HK-2 (cell line): ENCODE measurements around the gene SPOCK3.
A peak's percentile ranks its signal among the peaks of the same experiment; 100 is the strongest.
"Not testable (repeated sequence)": the region's sequence is repeated elsewhere in the genome, so short reads cannot be mapped to it uniquely, and the experiment has no call there.

Source experiments
- DNase-seq: peaks from one replicate; pipeline ENCODE4 v3.0.0-alpha.2; 2018; ENCODE audit not compliant: unreplicated experiment

SPOCK3 gene

DNA sequence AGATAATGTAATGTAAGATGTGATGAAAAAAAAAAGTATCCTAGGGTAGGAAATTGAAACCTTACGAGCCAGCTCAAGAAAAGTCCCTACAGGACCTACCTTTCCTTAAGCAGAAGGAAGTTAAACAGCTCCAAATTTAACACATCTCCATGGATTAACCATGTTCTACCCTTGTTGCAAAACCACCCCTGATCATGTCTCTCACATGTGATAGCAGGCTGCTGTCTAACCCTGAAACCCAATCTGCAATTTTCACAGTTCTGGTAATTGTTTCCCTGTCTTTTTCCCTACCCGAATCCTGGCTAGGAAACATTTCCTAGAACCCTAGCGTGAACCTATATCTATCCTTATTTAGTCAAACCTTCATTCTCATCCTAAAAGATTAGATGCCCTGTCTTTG, 198.9 kb downstream of the SPOCK3 start:
- no peak for DNase-seq

DNA sequence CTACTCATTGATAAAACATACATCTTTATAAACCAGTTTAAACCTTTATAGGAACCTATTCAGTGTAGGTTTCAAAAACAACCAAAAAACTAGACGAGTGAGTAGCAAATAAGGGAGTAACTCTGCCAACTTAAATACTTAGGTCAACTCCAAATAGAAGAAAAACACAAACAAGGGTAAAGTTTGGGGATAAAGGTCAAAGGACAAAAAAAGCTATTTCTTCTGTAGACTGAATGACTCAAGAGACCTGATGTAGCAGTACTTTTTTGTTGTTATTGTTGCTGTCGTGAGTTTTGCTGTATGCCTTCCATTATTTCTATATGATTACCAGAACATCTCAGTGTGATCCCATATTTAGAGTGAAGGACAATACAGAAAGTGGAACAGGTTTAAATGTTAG, 199.3 kb downstream of the SPOCK3 start:
- DNase-seq = no peak

DNA sequence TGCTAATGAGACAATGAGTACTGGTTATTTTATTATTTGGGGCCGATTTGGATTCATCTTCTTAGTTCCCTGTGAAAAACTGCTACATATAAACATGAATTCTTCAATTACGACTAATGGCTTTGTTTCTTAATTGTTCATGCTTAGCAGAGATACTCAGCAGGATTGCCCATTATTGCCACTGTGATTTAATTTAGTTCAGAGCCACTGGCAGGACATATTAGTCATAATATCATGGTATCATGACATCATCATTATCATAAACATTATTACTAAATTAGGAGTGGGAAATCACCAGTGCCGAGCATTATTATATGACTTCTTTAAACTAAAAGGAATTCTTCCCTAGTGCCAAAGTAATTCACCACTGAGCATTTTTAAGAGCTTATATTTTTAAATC, 201.4 kb downstream of the SPOCK3 start:
- DNase-seq = no peak

DNA sequence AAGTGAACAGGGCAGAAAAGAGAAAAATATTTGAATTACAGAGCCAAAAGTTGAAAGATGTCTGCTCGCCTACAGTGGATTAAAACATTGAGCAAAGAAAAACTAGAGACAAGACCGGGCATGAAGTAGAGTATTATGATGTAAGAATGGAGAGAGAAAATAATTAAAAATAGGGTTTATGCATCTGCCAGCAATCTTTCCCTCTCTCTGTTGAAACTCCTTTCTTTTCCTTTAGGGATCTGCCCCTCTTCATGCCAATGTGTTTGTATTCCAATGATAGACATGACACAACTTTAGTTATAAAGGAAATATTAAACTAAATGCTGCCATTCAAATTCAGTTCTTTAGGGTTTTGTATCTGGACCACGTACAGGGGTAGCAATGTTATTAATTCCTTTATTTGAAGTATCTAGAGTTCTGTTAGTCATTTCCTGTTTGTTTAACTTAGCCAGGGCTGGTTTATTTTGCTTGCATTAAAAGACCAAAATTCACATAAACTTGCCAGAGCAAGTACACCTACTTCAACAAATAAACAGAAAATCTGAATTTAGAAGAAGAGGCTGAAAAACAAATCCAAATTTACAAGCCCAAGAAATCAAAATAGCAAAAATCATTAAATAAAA, 202.6 kb downstream of the SPOCK3 start:
- no peak for DNase-seq

DNA sequence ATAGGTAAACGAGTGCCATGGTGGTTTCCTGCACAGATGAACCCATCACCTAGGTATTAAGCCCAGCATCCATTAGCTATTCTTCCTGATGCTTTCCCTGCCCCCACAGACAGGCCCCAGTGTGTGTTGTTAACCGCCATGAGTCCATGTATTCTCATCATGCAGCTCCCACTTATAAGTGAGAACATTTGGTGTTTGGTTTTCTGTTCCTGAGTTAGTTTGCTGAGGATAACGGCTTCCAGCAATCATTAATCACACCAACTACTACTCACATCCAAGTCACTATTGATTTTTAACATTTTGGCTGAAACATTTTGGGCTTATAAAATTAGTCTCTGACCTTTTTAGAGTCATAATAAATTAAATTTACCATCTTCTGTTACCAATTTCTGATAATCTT, 205.3 kb downstream of the SPOCK3 start:
- DNase-seq = no peak

DNA sequence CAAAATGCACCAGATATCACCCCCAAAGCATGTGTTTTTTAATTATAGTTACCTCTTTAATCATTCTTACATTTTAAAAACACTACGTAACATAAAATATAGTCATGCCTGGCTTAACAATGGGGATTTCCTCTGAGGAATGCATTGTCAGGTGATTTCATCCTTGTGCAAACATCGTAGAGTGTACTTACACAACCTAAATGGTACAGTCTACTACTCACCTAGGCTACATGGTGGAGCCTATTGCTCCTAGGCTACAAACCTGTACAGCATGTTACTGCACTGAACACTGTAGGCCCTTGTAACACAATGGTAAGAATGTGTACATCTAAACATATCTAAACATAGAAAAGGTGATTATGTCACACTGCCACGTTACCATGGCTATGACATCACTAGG, 208.6 kb downstream of the SPOCK3 start:
- no peak for DNase-seq

DNA sequence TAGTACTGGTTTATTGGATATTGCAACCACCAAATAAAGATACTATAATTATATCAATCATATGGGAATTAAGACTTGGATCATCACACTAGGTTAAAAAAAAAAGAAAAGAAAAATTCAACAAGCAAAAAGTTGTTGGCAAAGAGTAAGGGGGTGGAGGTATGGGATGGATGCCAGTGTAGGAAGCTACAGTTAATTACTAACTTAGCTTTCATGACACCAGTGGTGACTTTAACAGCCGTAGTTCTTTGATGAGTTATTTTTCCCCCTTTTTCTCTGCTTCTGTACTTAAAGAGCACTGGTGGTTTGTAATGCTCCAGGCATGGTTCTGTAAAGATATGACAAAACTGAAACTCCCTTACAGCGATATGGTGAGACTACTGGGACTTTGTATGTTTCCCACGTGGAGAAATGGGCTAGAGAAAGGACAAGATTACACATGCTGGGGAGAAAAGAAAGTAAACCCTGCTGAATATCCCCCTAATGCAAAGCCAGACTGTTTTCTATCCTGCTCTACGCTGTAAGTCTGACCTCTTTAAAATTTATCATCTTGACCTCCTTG, 210.8 kb downstream of the SPOCK3 start:
- no peak for DNase-seq

DNA sequence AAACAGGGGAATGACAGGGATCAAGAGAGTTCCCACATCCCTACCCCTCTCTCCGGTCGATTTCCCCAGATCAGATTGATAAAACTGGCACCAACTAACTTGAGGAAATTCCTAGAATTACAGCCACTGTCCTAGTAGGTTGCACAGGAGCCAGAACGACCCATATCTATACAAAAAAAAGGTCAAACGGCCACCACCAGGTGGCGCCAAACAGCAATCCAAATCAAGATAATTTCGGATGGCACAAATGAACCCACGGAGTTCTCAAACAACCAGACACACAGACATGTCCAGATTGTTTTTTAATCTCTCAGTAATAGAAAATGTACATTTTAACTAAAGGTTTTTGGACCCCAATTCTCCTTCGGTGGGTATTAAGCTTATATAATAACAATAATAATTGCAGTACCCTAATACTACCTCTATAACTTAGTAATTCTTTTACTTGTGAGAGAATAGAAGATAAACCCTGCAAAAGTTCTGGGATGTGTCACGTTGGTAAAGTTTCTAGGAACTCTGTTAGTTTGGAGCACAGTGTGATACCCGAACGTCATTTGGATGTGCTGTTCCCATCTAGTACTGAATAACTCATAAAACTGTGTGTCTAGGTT, 212.6 kb downstream of the SPOCK3 start:
- peak; percentile 69 for DNase-seq

DNA sequence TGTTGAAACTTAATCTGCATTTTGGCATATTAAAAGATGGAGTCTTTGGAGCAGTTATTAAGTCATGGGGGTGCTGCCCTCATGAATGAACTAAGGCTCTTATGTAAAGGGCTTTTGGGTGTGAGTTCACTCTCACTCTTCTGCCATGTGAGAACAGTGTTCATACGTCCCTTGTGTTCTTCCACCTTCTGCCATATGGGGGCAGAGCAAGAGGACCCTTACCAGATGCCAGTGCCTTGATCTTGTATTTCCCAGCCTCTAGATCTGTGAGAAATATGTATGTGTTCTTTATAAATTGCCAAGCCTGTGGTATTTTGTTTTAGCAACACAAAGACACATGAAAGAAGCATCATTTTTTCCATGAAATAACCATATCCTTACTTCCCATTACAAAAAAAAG, 213.9 kb downstream of the SPOCK3 start:
- DNase-seq = no peak

DNA sequence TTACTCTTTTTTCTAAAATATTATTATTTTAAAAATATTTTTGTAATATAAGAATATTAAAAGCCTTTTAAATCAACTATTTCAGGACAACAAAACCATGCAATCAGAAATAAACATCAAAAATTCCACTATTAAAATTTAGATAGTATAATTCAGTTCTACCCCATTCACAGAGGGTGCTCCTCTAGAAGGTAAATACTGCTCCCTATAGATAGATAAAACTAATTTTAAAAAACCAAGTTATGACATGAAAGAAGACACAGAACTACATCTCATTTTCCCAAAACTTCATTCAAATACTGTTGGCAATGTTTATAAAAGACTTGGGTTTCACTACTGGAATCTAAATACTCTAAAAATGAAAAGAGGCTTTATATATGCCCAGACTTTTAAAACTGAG, 219.3 kb downstream of the SPOCK3 start:
- no peak for DNase-seq

DNA sequence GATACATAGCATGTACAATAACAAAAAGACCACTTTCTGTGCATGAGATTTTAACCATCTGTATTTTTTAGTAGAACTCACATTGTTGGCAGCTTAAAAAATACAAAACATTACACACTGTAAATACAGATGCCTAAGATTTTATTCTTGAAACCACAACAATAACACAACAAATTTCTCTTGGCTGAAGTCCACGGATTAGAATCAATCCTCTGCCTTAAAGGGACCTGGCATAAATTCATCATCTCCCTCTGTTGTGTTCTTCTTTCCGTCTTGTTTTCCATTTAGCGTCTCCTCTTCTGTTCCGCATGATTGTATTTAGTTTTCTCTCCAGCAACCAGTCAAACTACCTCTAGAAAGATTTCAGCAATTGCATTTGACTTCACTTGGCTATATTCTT, 231.0 kb downstream of the SPOCK3 start:
- DNase-seq = no peak

DNA sequence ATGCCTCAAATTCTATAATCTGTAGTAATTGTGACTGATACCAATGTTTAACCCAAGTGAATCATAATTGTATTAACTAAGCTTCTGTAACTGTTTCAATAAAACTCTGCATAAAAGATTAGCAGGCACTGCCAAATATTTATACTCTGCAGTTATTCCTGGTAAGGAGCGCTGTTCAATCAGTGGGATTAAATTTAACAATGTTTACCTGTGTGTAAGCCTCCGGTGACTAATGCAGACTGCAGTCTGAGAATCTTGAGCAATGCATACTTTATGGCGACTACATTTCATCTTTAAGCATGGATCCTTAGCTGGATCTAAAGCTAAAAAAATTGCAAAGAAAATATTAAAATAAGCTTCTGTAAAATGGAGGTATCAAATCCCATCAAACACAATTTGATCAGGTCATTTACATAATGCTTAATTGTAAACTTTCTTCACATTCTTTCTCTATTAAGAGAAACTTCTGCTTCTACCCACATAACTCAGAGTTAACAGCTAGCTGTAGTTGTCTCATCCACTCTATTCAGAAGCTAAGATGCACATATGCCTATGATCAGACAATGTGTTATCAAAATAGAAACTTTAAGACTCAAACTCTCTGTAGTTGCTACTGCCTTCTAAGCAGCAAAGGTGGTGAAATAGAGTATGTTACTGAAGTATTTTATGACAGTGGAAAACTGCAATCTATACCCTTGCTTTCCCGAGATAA, 234.0 kb downstream of the SPOCK3 start:
- DNase-seq = no peak

DNA sequence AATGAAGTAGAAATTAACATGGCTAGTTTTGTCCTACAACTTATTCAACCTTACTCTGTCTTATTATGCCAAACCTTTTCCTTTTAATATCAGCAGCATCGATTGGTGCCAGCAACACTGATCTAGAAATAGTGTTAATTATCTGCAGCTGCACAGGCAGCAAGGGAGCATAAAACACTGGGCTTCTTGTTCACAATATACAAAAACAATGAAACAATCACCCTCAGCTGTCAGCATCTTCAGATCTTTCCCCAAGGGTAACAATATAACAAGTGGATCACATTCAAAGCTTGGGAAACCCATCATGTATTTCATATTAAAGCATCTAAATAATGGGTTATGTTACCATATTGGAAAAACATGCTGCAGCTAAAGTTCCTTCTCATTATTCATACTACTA, 238.1 kb downstream of the SPOCK3 start:
- DNase-seq = no peak

DNA sequence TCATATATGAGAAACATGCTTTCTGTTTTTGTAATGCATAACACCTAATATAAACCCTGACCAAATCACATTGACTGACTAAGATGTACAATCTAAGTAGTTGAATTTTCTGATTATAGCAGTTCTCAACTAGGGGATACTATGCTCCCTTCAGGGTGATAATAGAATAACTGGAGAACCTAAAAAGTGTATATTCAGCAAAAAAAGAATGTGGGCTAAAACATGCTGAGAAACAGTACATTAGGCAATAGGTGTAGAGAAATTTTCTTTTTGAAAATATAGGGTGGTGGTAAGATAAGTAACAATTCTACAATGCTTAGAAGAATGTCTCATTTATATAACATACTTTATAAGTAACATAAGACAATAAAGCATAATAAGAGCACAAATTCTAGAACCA, 239.6 kb downstream of the SPOCK3 start:
- DNase-seq = no peak

DNA sequence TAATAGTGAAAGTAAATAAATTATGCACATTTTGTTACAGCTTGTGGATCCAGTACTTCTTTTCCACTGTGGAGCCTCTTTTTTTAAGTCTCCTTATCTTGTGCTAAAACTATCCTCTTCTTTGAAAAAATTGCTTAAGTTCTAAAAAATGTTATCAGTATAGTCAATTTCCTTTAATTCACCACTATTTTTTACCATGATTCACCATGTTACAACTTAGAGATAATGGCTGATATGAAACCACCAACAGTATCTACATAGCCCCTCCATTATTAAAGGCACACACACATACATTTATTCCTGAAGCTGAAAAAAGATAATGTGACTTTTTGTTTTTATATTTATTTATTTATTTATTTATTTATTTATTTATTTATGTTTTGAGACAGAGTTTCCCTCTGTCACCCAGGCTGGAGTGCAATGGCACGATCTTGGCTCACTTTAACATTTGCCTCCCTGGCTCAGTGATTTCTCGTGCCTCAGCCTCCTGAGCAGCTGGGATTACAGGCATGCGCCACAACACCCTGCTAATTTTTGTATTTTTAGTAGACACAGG, 243.2 kb downstream of the SPOCK3 start:
- DNase-seq = no peak

DNA sequence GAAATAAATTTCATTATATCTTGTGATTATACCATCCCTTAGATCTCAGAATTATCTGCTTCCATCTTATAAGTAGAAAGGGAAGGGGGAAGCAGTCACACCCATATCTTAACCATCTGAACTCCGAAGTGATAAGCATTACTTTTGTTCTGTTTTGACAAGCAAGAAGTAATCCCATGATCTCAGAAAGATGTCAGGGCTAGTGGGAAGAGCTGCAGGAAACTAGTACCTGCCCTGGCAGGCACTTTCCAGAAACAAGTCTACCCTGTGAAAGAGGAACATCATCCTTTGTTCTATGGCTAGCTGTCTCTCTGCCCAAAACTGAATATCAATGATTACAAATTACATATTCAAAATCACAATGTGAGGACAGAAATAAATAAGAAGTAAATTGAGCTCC, 244.4 kb downstream of the SPOCK3 start:
- no peak for DNase-seq

DNA sequence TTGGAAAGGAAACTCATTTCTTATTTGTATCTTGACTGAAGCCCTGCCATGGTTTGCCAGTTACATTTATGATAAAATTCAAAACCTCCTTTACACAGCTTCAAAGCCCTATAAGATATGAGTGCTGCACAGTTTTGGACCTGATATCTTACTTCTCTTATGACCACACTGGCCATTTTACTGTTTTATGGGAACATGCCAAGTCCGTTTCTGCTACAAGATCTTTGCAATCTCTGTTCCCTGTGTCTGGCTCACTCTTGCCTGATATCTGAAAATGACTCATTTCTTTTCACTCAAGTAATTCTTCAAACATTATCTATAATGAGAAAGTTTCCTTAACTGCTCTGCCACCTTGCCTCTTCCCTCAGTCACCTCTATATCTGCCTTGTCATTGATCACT, 247.3 kb downstream of the SPOCK3 start:
- DNase-seq = no peak

DNA sequence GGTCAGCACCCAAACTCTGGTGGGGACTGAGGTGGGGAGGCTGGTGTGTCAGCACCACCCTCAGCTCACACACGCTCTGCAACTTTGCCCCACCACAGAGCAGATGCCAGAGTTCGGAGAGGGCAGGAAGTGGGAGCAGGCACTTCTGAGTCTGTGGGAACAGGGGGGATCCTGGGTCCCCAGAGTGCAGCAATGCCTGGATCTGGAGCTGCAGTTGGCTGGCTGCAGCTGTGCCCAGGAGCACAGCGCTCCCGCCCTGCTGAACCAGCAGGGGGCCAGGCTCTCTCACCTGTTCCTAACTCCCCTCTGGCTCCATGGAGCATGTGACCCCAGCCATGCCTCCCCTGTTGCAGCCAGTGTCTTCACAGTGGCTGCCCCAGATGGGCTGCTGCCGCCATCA, 252.4 kb downstream of the SPOCK3 start:
- no peak for DNase-seq

DNA sequence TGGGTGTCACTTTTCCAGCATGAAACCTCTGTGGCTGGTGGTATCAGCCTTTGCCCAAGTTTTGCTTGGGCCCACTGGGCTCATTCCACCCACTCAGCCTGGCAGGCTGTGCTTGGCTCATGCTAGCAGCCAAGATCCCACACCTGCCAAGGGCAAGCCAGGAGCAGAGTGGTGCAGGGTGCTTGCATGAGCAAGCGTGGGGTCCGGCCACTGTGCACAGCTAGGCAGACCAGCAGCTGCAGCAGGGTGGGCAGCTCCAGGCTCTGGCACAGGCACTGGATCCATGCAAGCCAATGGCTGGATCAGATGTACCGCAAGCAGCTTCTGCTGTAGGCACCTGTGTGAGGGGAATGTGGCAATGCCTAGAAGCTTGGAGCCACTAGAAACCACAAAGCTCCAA, 253.9 kb downstream of the SPOCK3 start:
- DNase-seq = no peak

DNA sequence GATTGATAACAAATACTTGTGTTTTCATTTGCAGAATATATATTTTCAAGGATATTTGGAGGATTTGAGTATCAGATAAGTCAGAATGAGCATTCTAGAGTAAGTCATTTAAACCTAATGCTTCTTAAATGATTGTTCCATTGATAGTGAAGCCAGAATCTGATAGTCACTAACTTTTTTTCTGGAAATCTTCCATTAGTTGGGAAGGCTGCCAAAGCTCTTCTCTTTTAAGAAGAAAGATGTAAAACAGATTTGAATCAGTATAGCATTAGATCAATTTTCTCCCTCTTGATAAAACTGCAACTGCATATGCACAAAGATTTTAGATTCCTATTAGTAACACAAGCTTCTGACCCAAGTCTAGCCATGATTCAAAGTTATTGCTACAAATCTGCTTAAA, 256.7 kb downstream of the SPOCK3 start:
- no peak for DNase-seq

DNA sequence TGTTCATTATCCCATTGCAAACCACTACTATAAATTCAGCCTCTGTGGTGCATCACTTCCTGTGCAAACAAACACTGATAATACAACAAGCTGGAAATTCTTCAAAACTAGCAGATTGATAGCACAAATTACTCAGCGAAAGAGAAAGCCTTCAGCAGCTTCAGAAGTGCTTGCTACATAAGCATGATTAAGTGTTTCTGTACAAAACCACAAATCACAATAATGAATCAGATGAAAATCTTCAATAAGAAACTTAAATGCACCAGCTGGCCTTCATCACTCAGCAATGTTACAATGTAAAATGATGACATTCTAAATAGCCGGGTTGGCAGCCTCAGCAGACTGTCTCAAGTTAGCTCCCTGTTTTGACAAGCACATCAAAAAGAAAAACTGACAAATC, 262.2 kb downstream of the SPOCK3 start:
- no peak for DNase-seq

DNA sequence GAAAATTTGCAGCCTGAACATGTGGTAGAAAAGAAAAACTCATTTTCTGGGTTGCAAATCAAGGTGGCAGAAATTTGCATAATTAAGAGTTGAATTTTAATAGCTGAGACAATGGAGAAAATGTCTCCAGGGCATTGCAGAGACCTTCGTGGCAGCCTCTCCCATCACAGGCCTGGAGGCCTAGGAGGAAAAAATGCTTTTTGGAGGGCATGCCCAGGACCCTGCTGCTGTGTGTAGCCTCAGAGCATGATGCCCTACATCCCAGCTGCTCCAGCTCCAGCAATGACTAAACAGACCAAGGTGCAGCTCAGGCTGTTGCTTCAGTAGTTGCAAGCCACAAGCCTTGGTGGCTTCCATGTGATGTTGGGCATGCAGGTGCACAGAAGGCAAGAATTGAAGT, 266.1 kb downstream of the SPOCK3 start:
- DNase-seq = not testable (repeated sequence)

DNA sequence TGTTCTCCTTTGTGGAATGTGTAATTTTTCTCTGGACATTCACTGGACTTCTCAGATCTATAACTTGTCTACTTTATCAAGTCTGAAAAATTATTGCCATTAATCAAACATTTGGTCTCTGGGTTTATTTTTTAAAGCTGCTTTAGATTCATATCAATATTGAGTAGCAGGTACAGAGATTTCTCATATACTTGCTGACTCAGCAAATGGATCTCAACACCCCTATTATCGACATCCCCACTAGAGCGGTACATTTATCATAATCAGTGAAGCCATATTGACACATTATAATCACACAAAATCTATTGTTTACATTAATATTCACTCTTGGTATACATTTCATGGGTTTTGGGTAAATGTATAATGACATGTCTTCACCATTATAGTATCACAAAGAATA, 268.7 kb downstream of the SPOCK3 start:
- no peak for DNase-seq
